ENCODE data around the gene TYK2.
A peak's percentile ranks its signal among the peaks of the same experiment; 100 is the strongest.

Gene TYK2

DNA sequence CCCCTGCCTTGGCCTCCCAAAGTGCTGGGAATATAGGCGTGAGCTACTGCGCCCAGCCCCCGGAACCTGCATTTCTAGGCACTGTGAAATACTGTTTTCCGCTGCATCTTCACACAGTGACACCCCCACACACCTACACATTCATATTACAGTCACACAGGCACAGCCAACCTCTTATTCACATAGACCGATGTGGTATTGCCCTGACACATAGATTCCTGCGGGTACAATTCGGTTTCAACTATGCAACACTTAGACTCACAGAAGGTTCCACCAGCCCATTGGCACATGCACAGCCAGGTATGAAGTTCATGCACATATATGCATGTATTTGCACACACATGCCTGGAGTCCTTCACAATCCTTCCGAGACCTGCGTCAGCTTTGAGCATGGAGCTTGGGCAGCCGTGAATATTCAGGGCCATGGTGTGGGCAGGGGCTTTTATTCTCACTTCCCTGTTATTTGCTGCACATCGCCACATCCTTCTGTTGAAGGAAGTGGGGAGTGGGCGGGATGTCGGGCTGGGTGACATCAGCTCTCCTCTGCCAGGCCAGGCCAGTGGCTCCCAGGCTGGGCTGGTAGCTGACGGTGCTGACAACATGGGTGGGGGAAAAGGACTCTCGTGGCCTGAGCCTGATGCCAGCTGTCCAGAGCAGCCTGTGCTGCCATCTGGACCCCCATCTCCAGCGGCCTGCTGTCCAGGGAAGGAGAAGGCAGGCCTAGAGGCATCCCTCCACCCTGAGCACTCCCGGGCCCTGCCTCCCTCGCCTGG, 28.3 kb upstream of the TYK2 start:
- no peaks in the 10 kb centered on the region for H3K36me3 ChIP-seq (ENCODE audit: low read depth)
- no peak overlapping the region for H3K27ac ChIP-seq (ENCODE audit: poor library complexity, severe bottlenecking)
- no peaks in the 10 kb centered on the region for H3K9me3 ChIP-seq (ENCODE audit: severe bottlenecking)
- TF ChIP-seq, protein P1, sequence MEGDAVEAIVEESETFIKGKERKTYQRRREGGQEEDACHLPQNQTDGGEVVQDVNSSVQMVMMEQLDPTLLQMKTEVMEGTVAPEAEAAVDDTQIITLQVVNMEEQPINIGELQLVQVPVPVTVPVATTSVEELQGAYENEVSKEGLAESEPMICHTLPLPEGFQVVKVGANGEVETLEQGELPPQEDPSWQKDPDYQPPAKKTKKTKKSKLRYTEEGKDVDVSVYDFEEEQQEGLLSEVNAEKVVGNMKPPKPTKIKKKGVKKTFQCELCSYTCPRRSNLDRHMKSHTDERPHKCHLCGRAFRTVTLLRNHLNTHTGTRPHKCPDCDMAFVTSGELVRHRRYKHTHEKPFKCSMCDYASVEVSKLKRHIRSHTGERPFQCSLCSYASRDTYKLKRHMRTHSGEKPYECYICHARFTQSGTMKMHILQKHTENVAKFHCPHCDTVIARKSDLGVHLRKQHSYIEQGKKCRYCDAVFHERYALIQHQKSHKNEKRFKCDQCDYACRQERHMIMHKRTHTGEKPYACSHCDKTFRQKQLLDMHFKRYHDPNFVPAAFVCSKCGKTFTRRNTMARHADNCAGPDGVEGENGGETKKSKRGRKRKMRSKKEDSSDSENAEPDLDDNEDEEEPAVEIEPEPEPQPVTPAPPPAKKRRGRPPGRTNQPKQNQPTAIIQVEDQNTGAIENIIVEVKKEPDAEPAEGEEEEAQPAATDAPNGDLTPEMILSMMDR (IDR thresholded peaks at IDR 0.05; ENCODE audit: poor library complexity, severe bottlenecking) = no peak
- H3K27me3 ChIP-seq (ENCODE audit: insufficient read depth, poor library complexity, severe bottlenecking) = peaks cover 11% of the 10 kb centered on the region
- H3K4me3 ChIP-seq (ENCODE audit: severe bottlenecking) = no peak overlapping the region
- DNase-seq (ENCODE audit: low spot score) = no peak
- H3K4me1 ChIP-seq (ENCODE audit: insufficient read depth, poor library complexity, severe bottlenecking) = no peaks in the 10 kb centered on the region
- ATAC-seq (ENCODE audit: low read depth) = no peak

DNA sequence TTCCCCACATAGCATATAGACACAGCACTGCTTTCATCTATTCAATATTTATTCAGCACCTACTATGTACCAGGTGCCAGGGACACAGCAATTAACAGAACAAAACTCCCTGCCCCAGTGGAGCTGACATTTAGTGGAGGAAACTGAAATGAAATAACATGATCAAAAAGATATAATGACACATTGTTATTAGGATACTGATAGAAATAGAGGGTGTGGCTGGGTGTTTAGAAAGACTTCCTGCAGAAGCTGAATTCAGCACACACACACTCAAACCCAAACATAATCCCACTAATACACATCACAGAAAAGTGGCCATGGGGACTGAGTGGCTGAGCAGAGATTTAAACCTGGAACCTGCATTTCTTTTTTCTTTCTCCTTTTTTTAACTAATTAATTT, 26.7 kb upstream of the TYK2 start:
- no peak for ATAC-seq (ENCODE audit: low read depth)

DNA sequence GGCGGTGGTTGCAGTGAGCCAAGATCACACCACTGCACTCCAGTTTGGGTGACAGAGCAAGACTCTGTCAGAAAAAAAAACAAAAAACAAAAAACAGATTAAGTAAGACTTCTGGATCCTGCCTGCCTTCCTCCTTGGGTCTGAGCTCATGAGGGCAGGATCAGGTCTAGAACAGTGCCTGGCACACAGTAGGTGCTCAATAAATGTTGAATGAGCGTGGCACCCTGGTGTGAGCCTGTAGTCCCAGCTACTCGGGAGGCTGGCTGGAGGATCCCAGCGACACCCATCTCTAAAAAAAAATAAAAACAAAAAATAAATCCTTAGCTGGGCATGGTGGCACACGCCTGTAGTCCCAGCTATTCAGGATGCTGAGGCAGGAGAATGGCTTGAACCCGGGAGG, 25.8 kb upstream of the TYK2 start:
- DNase-seq (ENCODE audit: low spot score) (no peak), ATAC-seq (ENCODE audit: low read depth) (no peak)
- H3K36me3 ChIP-seq (ENCODE audit: low read depth) = peaks cover 6% of the 10 kb centered on the region
- H3K9me3 ChIP-seq (ENCODE audit: severe bottlenecking) = no peaks in the 10 kb centered on the region
- H3K27ac ChIP-seq (ENCODE audit: poor library complexity, severe bottlenecking) = no peak overlapping the region
- TF ChIP-seq, protein P1 (IDR thresholded peaks at IDR 0.05; ENCODE audit: poor library complexity, severe bottlenecking) = no peak
- H3K4me1 ChIP-seq (ENCODE audit: insufficient read depth, poor library complexity, severe bottlenecking) = peaks cover 6% of the 10 kb centered on the region
- H3K4me3 ChIP-seq (ENCODE audit: severe bottlenecking) = no peak overlapping the region
- H3K27me3 ChIP-seq (ENCODE audit: insufficient read depth, poor library complexity, severe bottlenecking) = peaks cover 11% of the 10 kb centered on the region

More for the DNA sequence above, 26.7 kb upstream of the TYK2 start:
- Histone ChIP-seq H3K4me1 (ENCODE audit: insufficient read depth, poor library complexity, severe bottlenecking) (no peaks in the 10 kb centered on the region), H3K9me3 (ENCODE audit: severe bottlenecking) (no peaks in the 10 kb centered on the region), H3K27ac (ENCODE audit: poor library complexity, severe bottlenecking) (no peak overlapping the region), H3K36me3 (ENCODE audit: low read depth) (no peaks in the 10 kb centered on the region), H3K27me3 (ENCODE audit: insufficient read depth, poor library complexity, severe bottlenecking) (peaks cover 11% of the 10 kb centered on the region), H3K4me3 (ENCODE audit: severe bottlenecking) (no peak overlapping the region)
- TF ChIP-seq, protein P1 (IDR thresholded peaks at IDR 0.05; ENCODE audit: poor library complexity, severe bottlenecking) = no peak
- no peak for DNase-seq (ENCODE audit: low spot score)

DNA sequence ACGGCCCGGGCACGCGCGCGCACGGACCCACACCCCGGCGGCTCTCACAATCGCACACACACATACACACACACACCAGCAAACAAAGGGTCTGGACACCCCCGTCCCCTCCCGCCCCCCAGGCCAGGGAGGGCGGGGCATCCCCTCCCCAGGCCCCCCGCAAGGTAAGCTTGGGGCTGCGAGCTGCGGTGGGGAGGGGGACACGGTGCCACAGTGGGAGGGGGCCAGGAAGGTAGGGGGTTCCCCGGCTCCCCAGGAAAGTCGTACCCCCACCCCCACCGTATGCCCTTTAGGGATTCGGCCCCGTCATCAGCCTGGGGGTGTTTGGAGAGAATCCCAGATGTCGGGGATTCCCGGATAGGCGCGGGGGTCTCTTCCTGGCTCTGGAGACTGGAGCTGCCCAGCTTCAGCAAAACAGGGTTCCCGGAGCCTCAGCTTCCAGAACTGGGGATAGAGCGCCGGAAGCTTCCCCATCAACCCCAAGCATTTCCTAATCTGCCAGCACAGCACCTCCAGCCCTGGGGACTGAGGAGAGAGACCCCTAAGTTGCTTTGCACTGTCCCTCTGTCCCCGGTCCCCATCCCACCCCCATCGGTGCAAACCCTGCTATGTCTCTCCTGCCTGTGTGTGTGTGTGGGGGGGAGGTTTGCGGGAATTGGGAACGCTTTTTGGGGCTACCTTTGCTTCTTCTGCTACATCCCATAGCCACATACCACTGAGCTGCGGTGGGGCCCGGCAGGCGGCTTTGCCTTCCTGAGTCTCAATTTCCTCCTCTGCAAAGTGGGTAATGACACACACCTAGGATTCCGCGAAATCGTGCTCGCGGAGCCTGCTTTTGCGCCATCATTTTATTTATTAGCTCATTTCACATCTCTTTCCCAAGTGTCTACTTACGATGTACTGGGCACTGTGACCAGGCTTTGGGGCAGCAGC, 24.8 kb upstream of the TYK2 start:
- no peak overlapping the region for H3K27ac ChIP-seq (ENCODE audit: poor library complexity, severe bottlenecking)
- TF ChIP-seq, protein P1 (IDR thresholded peaks at IDR 0.05; ENCODE audit: poor library complexity, severe bottlenecking) = no peak
- ATAC-seq (ENCODE audit: low read depth) (no peak), DNase-seq (ENCODE audit: low spot score) (no peak)
- peaks cover 9% of the 10 kb centered on the region for H3K4me1 ChIP-seq (ENCODE audit: insufficient read depth, poor library complexity, severe bottlenecking)
- no peaks in the 10 kb centered on the region for H3K9me3 ChIP-seq (ENCODE audit: severe bottlenecking)
- H3K36me3 ChIP-seq (ENCODE audit: low read depth) = peaks cover 15% of the 10 kb centered on the region
- peaks cover 11% of the 10 kb centered on the region for H3K27me3 ChIP-seq (ENCODE audit: insufficient read depth, poor library complexity, severe bottlenecking)
- peak overlapping the region; percentile 78 for H3K4me3 ChIP-seq (ENCODE audit: severe bottlenecking)

All from RWPE2 (cell line).